M059J (cell line): Measurements from ENCODE around the gene PTBP3. TPM values are rescaled to one million over a fixed set of nuclear protein-coding genes. Genes with fewer than 3 reads are reported as not detected.
A peak's percentile ranks its signal among the peaks of the same experiment; 100 is the strongest.

Experiments used
- DNase-seq: peaks from one replicate; pipeline ENCODE4 v3.0.0-alpha.2; 2012; ENCODE audit warnings: low read depth
- total RNA-seq: library from RNA; depleted of rRNA; stranded (reverse); fragments of >200 nt; shearing (Covaris generic); gene quantifications from 2 replicates; pipeline ENCODE4 v1.2.3, GENCODE V29; 2014

Gene PTBP3
- total RNA-seq, 1 experiment from 2014 or later, result 49.1 TPM

GRCh38 chr9:112360047-112360804, 26.8 kb upstream of the PTBP3 start:
- DNase-seq, result peak; percentile 85

GRCh38 chr9:112355427-112355897, 22.0 kb upstream of the PTBP3 start:
- DNase-seq, result no peak

DNA sequence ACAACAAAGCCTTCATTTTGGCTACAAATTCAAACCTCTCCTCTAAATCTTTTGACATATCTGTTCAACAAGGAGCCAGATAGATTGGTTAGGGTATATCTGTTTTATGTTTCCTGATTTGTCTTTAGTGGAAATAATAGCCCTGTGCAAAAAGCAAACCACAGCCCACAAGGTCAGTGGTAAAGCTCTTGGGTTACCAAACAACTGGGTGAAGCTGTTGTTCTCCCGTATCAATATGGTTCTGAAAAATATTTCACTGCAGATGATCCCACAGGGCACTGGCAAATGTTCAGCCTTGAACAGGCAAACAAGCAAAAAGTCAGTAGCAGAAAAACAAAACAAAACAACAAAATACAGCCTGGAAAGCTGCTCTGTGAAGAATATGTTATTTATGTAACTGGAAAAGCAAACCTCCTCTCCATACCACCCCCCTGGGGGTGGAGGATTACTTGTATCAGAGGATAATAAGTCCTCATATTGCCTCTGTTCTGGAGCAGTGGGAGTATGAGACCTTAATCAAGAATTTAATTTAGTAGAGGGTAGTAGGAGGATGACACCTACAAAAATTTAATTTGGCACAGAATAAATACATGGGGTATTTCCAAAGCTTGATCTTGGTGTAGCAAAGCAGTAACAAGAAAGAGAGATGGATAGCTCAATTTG, 20.8 kb upstream of the PTBP3 start:
- no peak for DNase-seq

- DNase-seq, result no peak
These were observed 18.8 kb upstream of the PTBP3 start for GRCh38 chr9:112352209-112352608.

- no peak for DNase-seq
These were observed 17.8 kb upstream of the PTBP3 start for GRCh38 chr9:112351184-112351583.

GRCh38 chr9:112349008-112349333, 15.6 kb upstream of the PTBP3 start:
- DNase-seq, result no peak

GRCh38 chr9:112348257-112349007, 15.0 kb upstream of the PTBP3 start:
- no peak for DNase-seq

DNA sequence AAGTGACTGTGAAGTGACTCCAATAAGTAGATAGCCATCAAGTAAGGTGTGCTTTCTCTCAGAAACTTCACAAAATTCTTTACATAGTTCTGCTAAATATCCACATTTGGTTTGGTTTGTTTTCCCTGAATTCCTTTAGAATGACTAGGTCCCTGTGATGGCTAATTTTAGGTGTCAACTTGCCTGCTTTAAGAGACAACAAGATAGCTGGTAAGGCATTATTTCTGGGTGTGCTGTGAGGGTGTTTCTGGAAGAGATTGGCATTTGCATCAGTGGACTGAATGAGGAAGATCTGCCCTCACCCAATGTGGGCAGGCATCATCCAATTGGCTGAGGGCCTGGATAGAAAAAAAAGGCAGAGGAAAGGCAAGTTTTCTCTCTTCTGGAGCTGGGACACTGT, 8.3 kb upstream of the PTBP3 start:
- DNase-seq, result peak; percentile 80

DNA sequence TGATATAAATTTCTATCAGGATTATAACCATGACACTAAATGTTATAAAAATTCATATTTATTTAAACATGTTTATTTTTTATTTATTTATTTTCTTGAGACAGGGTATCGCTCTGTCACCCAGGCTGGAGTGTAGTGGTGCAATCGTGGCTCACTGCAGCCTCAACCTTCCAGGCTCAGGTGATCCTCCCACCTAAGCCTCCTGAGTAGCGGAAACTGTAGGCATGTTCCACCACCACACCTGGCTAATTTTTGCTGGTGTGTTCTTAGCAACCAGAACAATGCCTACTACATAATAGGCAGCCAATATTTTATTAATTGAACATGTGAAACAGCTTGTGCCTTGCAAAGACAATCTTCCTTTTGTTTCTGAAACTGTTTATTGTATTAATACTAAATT, 6.5 kb upstream of the PTBP3 start:
- no peak for DNase-seq

- peak; percentile 54 for DNase-seq
These were observed 5.1 kb upstream of the PTBP3 start for GRCh38 chr9:112338561-112338960.

GRCh38 chr9:112337547-112337946, 4.1 kb upstream of the PTBP3 start:
- DNase-seq, result no peak

GRCh38 chr9:112334432-112334841, 1.0 kb upstream of the PTBP3 start:
- peak; percentile 49 for DNase-seq

DNA sequence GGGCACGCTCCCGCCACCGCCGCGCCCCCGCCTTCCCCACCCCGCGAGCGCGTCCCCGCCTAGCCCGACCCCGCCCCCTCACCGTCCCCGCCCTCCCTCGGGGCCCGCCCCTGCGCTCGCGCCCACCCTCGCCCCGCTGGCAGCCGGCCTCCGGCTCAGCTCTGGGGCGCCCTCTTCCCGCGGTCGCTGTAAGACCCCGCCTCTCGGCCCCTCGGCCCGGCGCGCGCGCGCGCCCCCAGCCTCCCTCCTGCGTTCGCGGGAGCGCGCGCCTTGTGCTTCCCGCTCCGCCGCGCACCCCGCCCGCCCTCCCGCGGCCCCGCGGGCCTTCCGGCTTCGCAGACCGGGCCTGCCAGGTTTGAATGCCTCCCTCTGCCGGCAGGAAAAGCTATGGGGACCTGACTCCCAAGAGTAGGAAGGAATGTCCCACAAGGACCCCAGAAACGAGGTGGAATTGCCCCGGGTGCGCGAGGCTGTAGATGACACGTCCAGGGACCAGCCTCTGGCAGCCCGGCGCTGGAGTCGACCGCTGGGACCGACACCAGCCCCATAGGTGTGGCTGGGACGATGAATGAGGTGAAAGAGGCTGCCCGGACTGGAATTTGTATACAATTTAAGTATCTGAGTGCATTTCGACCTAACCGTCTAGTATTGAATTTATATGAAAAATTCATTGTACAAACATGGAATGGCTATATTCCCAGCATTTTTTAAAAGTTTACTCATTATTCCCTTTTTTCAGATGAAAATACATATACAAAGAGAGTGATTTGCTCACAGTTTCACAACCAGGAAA, 416 bp upstream of the PTBP3 start:
- DNase-seq, result peak; percentile 93

DNA sequence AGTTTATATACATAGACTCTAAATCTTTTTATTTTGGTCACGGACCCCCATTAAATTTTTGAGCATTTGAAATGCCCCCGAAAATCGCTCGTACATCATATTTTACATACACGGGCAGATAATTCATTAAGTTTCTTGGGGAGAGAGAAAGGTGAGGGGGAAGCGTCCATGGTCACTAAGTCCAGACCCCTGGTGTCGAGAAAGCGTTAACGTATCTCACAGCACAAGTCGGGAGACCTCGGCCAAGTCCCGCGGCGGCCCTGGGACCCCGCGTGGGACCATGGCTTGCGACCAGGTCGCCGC, 794 bp downstream of the PTBP3 start:
- no peak for DNase-seq

DNA sequence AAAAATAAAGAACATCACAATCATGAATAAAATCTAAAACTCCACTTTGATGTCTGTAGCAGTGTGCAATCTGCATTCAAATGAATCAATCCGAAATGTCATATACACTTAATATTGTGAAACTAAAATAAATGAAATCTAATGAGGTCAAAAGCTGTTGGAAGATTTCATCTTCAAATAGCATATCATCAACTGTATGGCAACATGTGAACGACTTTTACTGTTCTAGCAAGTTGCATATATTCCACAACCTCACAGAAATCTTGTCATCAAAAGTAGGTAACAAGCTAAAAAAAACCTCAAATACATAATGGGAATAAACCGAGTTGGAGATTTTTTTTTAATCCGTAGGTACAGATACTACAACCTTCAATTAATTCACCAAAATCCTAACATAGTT, 1.2 kb downstream of the PTBP3 start:
- no peak for DNase-seq

- DNase-seq, result no peak
These were observed 1.8 kb downstream of the PTBP3 start for GRCh38 chr9:112331674-112331952.

GRCh38 chr9:112328545-112328944, 4.9 kb downstream of the PTBP3 start:
- DNase-seq, result no peak

GRCh38 chr9:112327718-112328450, 5.5 kb downstream of the PTBP3 start:
- DNase-seq, result peak; percentile 60

GRCh38 chr9:112326194-112326593, 7.2 kb downstream of the PTBP3 start:
- DNase-seq, result no peak

DNA sequence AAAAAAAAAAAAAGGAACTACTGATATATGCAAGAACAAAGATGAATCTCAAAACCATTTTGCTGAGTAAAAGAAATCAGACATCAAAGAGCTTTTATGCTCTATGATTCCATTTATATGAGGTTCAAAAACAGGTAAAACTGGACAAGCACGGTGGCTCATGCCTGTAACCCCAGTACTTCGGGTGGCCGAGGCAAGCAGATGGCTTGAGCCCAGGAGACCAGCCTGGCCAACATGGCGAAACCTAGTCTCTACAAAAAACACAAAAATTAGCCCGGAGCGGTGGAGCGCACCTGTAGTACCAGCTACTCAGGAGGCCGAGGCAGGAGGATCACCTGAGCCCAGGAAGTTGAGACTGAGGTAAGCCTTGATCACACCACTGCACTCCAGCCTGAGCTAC, 7.8 kb downstream of the PTBP3 start:
- no peak for DNase-seq

DNA sequence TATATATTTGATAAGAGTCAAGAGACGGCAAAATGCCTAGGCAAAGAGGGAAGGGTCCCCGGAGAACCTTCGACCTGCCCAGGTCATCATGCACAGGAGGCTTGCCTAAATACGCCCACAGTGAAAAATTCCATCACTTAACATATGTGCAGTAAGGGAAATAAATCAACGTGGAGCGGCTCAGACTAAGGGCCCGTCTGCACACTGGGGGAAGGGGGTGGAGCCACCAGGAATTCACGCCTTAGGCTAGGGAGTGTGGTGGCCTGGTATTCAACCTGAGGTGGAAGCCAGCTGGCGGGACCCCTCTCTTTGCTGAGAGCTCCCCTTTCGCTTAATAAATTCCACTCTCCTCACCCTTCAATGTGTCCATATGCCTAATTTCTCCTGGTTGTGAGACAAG, 8.3 kb downstream of the PTBP3 start:
- DNase-seq, result no peak

- no peak for DNase-seq
These were observed 10.0 kb downstream of the PTBP3 start for GRCh38 chr9:112323378-112323854.
